Measurements from ENCODE around the gene LEF1.

- TF ChIP-seq CTCF (IDR thresholded peaks at IDR 0.05) = no peak
- TF ChIP-seq POLR2A (IDR thresholded peaks at IDR 0.05) = no peak
Observed at GRCh38 chr4:108173599-108174057, 4.9 kb upstream of the LEF1 start.

Data from heart left ventricle (tissue), 13 donors.